SKM-1 treated with dmso at 0.1 percent for 144 hours (cell line): ENCODE measurements around the gene INSYN1.
"Not testable (repeated sequence)": the region's sequence is repeated elsewhere in the genome, so short reads cannot be mapped to it uniquely, and the experiment has no call there.

ENCODE experiments used
- DNase-seq: peaks from one replicate; lab custom pipeline; 2025; ENCODE audit not compliant: unreplicated experiment; lab: John Stamatoyannopoulos, UW

Gene INSYN1

GRCh38 chr15:73753250-73754130 lies at the start of gene INSYN1:
TSS of gene INSYN1 (minus strand) at chr15:73753351. CDS start at chr15:73751130, 2,221 bp downstream.
- no peak for DNase-seq

- DNase-seq: no peak
These were observed 49.4 kb upstream of the INSYN1 start for GRCh38 chr15:73802431-73803041.

GRCh38 chr15:73800662-73801345 lies 47.7 kb upstream of the INSYN1 start:
- no peak for DNase-seq

DNA sequence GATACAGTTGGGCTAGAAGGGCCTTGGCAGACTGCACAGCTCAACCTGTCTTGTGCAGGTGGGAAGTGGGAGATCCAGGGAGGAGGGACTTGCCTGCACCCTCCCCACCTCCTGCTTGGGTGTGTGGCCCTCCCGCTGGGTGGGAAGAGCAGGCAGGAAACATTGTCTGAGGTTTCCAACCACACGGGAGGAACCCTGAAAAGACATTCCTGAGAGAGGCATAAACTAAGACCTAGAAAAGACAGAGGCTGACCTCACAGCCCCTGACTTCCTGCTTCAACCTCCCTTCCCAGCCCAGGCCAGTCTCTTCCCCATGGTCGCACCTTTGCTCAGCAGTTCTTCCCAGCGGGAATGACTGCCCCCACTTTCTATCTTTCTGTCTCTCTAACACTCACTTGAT lies 46.3 kb upstream of the INSYN1 start:
- DNase-seq: no peak

DNA sequence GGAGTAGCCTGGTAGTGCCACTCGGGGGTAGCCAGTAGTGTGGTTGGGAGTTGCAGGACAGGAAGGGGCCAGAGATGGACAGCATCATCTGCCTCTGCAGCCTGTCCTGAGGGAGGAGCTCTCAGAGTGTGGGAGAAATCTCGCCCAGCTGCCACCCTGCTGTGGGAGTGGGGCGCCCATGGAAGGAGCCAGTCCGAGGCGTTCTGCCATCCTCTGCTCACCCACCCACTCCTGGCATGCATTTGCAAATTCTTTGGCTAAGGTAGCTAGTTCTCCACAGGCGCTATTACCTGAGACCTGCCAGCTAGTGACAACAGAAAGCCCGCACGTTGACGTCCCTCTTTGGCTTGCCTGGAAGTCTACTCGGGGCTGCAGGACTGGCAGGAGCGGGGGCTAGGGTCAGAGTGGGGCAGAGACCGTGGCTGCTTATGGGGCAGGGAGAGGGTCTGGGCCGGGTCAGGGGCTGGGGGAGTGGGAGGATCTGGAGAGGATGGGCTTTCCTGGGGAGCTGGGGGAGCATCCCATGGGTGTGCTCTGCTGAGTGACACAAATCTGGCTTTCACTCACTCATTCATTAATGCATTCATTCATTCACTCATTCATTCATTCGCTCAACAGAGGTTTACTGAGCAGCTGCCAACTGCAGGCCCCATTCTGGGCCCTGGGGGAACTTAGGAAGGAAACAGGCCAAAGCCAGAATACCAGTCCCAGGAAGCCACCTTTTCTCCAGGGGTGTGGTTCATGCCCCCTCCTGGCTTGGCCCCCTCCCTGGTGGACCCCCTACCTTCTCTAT lies 44.4 kb upstream of the INSYN1 start:
- no peak for DNase-seq

DNA sequence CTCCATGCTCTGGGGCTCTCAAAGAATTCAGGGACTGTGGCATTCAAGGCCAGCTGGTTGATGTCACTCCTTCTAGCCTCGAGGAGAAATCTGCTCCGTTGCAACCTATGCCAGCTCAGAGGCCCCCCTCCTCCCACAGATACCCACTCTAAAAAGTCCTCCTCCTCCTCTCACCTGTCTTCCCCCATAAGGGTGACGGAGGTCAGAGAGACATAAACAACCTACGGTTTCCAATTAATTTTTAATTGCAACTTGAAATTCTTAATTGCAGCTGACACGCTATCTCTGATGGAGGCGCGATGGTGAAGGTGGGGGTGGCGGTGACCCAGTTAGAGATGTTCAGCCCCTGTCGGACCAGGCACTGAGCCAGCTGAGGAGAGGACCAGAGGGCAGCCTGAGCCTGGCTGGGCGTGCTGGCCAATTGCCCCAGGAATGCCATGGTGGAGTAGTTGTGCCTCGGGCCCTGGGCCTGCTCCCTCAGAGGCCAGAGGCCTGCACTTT lies 43.2 kb upstream of the INSYN1 start:
- no peak for DNase-seq

- no peak for DNase-seq
These were observed 41.4 kb upstream of the INSYN1 start for GRCh38 chr15:73794443-73795133.

DNA sequence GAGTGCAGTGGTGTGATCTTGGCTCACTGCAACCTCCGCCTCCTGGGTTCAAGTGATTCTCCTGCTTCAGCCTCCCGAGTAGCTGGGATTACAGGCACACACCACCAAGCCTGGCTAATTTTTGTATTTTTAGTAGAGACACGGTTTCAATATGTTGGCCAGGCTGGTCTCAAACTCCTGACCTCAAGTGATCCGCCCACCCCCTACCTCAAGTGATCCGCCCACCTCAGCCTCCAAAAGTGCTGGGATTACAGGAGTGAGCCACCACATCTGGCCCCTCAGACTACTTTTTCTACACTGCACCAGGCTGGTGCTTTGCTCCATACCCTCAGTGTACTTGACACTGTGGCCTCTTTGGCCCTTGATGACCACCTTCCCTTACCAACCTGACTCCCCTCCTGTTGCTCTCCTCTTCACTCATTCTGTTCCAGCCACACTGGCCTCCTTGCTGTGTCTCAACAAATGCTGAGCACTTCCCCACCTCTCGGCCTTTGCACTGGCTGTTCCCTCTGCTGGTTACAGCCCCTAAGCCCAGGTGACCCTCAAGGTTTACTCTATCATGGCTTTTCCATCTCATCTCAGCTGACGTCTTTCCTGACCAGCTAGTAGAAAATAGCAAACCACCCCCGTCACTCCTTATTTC lies 39.9 kb upstream of the INSYN1 start:
- DNase-seq: not testable (repeated sequence)

DNA sequence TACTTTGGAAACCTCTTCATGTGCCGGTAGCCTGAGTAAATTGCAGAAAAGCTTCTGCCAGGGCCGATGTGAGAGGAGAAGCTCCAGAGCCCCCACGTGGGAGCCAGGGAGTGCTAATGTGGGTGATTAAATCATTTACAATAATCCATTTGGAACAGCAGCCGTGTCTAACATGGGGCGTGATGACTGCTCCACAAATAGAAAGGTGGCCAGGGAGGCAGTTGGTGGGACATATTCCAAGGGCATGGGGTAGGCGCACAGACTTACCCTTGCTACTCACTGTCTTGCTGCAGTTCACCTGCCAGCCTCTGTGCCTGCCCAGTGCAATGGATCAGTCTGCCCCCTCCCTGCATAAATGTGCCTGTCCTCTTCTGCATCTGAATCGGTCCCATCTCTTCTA lies 39.3 kb upstream of the INSYN1 start:
- no peak for DNase-seq

DNA sequence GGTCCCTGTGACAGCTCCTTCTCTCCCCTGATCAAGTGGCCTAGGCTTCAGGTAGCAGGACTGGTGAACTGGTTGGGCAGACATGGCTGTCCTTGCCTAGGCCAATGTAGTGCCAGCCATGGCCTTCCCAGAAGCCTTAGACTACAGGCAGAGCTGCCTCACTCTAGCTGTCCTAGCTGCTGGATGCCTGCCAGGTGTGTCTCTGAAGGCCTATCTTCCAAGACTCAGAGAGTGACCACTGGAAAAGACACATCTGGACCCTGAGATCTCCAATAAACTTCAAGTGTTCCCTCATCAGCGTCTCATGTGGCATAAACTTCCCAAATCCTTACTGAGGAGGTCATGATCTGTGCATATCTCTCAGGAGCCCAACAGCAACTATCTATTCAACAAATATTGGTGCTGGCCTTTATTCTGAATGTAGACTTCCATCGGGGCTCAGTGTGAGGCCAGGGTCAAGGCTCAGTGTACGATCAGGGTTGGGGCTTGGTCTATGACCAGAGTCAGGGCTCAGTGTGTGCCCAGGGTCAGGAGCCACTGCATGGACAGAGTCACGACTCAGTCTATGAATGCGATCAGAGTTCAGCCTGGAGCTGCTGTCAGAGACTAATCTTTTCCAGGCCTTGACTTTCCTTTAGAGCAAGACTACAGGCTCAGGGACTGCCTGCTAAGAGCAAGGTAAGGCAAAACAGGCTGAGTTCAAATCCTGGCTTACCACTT lies 36.5 kb upstream of the INSYN1 start:
- no peak for DNase-seq

DNA sequence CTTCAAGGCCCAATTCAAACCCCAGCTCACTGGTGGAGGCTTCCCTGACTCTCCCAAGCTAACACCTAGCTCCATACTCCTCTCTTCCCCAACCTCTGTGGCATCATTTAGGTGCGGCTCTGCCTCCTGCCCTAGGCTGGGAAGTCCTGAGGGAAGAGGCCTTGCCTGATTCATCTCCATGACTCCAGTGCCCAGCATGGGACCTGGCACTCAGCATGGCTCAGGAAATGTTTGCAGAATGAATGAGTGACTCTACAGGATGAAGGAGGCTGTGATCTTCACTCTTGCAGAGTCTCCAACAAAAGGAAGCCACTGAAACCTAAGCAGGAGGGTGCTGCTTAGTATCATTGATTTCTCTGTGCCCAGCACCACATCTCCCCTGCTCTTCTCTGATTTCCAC lies 34.5 kb upstream of the INSYN1 start:
- DNase-seq: no peak

DNA sequence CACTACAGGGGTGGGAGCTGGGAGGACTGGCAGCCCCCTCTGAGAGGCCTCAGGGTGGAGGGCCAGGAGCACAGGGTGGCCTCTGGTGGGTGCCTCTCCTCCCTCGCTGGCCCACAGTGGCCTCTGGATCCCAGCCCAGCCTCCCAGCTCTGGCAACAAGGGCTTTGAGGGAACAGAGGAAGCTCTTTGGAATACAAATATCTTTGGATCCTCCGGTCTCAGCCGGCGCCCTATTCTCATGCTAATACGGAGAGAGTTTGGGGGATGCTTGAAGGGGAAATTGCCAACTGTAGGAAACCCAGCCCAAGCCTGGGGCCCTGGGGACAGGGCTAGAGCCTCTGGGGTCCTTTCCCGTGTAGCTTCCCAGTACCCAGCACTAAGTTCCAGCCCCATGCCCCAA lies 33.4 kb upstream of the INSYN1 start:
- no peak for DNase-seq

DNA sequence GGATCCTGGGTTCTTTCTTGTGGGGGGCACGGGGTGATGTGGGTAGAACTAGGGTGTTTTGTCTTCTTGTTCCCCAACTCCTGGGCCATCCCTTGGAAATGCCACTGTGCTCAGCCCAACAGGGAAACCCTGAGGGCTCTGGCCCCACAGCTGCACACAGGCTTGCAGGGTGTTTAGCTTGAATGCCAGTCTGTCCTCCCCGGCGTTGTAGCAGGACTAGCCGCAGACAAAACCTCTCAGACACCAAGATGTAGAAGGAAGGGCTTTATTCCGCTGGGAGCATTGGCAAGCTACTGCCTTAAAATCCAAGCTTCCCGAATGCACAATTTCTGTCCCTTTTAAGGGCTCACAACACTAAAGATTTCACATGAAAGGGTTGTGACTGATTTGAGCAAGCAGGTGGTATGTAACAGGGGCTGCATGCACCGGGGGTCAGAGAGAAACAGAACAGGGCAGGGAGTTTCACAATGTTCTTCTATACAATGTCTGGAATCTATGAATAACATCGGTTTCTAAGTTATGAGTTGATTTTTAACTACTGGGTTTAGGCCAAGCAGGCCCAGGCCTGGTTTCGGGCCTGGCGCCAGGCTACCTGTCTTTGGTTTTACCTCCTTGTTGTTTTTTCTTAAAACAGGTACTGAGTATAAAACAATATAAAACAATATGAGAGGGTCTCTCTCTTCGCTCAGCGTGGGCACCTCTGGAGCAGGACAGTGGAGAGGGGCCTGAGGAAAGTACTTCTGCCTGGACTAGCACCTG lies 32.3 kb upstream of the INSYN1 start:
- not testable (repeated sequence) for DNase-seq

DNA sequence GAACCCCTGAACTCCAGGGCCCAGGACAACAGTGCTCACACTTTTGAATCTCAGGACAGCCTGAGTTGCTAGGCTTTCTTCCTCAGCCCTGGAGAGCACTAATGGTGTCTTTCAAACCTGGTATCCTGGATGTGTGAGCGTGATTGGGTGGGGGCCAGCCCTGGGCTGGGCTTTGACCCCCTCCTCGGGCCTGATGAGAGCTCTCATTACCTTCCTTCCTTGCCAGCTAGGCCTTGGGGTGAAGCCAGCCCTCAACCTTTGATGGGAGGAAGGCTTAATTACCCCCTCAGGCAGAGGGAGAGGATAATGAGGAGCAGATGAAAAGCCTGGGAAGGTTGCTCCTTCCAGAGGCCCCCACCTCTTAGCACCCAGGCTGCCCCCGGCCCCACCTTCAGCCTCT lies 31.1 kb upstream of the INSYN1 start:
- no peak for DNase-seq

- no peak for DNase-seq
These were observed 29.3 kb upstream of the INSYN1 start for GRCh38 chr15:73782344-73782959.

- peak; percentile 46 for DNase-seq
These were observed 28.1 kb upstream of the INSYN1 start for GRCh38 chr15:73781038-73781925.

DNA sequence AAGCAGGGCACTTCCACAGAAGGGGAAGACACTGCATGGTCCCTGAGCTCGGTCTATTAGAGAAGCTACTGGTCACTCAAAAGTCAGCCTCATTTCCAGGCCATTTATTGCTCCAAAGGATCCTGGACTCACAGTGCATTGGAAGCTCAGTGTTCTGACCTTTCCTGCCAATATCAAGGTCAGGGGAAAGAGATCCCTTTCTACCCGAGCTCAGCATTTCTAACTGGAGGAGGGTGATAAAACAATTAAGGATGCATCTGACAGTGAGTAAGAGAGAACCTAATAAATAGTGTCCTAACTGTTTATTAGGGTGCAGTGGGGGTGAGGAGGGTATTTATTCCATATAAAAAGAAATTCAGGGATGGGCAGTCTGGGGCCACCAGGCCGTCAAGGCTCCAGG lies 26.8 kb upstream of the INSYN1 start:
- no peak for DNase-seq
